ENCODE measurements around the gene MFSD6.

MFSD6 gene

DNA sequence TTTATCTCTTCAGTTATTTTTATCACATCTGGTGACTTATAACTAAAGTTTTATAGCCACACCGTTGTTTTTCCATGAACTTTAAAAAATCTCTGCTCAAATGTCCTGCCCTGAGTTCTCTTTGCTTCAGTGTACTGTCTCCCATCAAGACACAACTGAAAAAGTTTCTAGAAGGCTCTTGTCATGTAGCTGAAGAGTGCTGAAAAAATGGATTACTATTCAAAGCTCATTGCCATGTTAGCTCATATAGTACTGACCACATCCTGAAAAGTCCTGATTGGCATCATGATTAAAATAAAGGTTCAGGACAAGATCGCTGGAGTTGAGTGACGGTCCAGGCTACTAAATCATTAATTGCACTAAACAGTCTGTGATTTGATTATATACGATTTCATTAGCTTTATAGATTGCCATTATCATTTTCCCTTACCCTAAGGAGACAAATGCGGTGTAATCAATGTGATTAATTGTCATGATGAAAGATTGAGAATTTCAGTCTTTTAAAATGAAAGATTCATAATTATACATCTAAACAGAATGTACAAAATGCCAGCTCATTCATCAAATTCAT is 62.2 kb downstream of the MFSD6 start:
- TF ChIP-seq TAF1 (IDR thresholded peaks at IDR 0.05; ENCODE audit: low read depth) (no peak), CEBPB (IDR thresholded peaks at IDR 0.05) (no peak), YY1 (IDR thresholded peaks at IDR 0.05; ENCODE audit: low read depth) (no peak), CREB1 (IDR thresholded peaks at IDR 0.05; ENCODE audit: low read depth) (no peak), RAD21 (IDR thresholded peaks at IDR 0.05; ENCODE audit: low read depth) (no peak), EGR1 (IDR thresholded peaks at IDR 0.05) (no peak), NFIC (IDR thresholded peaks at IDR 0.05) (no peak)
- TF ChIP-seq, protein P1, sequence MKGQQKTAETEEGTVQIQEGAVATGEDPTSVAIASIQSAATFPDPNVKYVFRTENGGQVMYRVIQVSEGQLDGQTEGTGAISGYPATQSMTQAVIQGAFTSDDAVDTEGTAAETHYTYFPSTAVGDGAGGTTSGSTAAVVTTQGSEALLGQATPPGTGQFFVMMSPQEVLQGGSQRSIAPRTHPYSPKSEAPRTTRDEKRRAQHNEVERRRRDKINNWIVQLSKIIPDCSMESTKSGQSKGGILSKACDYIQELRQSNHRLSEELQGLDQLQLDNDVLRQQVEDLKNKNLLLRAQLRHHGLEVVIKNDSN (IDR thresholded peaks at IDR 0.05) = no peak
- TF ChIP-seq, protein P2, sequence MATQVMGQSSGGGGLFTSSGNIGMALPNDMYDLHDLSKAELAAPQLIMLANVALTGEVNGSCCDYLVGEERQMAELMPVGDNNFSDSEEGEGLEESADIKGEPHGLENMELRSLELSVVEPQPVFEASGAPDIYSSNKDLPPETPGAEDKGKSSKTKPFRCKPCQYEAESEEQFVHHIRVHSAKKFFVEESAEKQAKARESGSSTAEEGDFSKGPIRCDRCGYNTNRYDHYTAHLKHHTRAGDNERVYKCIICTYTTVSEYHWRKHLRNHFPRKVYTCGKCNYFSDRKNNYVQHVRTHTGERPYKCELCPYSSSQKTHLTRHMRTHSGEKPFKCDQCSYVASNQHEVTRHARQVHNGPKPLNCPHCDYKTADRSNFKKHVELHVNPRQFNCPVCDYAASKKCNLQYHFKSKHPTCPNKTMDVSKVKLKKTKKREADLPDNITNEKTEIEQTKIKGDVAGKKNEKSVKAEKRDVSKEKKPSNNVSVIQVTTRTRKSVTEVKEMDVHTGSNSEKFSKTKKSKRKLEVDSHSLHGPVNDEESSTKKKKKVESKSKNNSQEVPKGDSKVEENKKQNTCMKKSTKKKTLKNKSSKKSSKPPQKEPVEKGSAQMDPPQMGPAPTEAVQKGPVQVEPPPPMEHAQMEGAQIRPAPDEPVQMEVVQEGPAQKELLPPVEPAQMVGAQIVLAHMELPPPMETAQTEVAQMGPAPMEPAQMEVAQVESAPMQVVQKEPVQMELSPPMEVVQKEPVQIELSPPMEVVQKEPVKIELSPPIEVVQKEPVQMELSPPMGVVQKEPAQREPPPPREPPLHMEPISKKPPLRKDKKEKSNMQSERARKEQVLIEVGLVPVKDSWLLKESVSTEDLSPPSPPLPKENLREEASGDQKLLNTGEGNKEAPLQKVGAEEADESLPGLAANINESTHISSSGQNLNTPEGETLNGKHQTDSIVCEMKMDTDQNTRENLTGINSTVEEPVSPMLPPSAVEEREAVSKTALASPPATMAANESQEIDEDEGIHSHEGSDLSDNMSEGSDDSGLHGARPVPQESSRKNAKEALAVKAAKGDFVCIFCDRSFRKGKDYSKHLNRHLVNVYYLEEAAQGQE (IDR thresholded peaks at IDR 0.05; ENCODE audit: low read depth) = no peak

DNA sequence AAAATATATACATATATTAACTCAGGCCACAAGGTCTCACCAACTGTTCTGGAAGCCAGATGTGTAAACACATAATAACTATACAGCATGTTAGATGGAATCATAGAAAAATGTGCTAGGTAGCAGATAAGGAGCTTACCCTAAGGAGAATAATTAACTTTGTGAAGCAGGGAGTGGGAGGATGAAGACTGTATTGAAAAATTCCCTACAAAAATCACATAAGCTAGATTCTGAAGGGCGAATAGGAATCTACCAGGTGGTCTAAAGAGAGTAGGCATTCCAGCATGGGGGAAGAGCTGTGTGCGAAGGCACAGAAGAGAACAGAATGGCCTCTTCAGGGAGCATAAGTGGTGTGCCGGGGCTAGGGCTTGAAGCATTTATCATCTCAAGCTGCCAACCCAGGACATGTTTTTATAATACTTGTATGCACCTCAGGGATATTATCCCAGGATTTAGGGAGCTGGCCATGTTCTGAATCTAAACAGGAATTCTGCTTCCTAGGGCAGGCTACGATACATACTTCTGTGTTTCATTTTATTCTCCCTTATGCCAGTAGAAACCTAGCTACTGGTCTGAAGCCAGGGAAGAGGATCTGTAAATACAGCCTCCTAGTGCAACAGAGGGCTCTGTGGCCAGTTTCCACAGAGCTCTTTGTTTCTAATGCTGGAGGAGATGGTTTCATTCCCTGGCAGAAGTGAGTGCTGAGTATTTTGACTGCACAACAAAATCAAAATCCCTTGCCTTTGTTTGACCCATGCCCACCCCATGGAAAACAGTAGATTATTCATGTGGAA is 69.7 kb downstream of the MFSD6 start:
- TF ChIP-seq, protein P3, sequence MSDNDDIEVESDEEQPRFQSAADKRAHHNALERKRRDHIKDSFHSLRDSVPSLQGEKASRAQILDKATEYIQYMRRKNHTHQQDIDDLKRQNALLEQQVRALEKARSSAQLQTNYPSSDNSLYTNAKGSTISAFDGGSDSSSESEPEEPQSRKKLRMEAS (IDR thresholded peaks at IDR 0.05) = no peak
- no peak for TF ChIP-seq YY1 (IDR thresholded peaks at IDR 0.05; ENCODE audit: low read depth)
- TF ChIP-seq NFIC (IDR thresholded peaks at IDR 0.05) = no peak
- TF ChIP-seq CEBPB (IDR thresholded peaks at IDR 0.05) = no peak
- no peak for TF ChIP-seq TCF12 (IDR thresholded peaks at IDR 0.05; ENCODE audit: low read depth)
- no peak for TF ChIP-seq EP300 (IDR thresholded peaks at IDR 0.05; ENCODE audit: borderline replicate concordance)
- TF ChIP-seq, protein P1 (IDR thresholded peaks at IDR 0.05) = no peak
- TF ChIP-seq CREB1 (IDR thresholded peaks at IDR 0.05; ENCODE audit: low read depth) = no peak
- TF ChIP-seq, protein P2 (IDR thresholded peaks at IDR 0.05; ENCODE audit: low read depth) = no peak
- no peak for TF ChIP-seq RAD21 (IDR thresholded peaks at IDR 0.05; ENCODE audit: low read depth)
- no peak for TF ChIP-seq ZBTB7A (IDR thresholded peaks at IDR 0.05; ENCODE audit: low read depth)
- no peak for TF ChIP-seq EGR1 (IDR thresholded peaks at IDR 0.05)
- TF ChIP-seq FOXM1 (IDR thresholded peaks at IDR 0.05; ENCODE audit: borderline replicate concordance, low read depth) = no peak
- TF ChIP-seq TAF1 (IDR thresholded peaks at IDR 0.05; ENCODE audit: low read depth) = no peak
- TF ChIP-seq TEAD4 (IDR thresholded peaks at IDR 0.05) = no peak

DNA sequence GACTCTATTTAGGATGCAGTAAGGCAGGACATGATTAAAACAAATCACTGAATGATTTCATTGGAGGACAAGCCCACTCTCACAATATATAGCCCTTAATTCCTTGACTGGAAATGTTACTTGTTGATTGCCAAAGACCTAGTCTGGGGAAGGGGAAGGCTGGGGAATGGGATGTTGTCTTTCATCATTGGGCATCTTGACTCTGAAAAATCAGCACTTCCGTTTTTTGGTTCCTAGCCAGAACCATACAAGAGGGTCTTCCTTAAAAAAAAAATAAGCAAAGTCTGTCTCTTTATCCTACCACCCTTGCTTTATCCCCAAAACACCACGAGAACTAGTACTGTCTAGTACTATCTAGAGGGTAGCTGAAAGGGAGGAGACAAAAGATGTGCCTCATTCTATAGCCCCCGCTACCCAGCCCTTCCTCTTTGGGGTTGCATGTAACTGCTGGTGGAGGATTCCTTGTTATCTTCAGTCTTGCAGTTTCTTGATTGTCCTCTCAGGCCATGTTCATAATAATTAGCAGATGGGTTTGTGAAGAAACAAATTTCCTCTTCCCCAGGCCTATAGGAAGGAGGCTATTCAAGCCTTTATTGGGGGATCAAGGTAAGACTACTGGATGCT is 70.5 kb downstream of the MFSD6 start:
- TF ChIP-seq, protein P1 (IDR thresholded peaks at IDR 0.05) = no peak
- TF ChIP-seq RAD21 (IDR thresholded peaks at IDR 0.05; ENCODE audit: low read depth) (no peak), NFIC (IDR thresholded peaks at IDR 0.05) (no peak), CREB1 (IDR thresholded peaks at IDR 0.05; ENCODE audit: low read depth) (no peak), YY1 (IDR thresholded peaks at IDR 0.05; ENCODE audit: low read depth) (no peak), TCF12 (IDR thresholded peaks at IDR 0.05; ENCODE audit: low read depth) (no peak), ZBTB7A (IDR thresholded peaks at IDR 0.05; ENCODE audit: low read depth) (no peak), FOXM1 (IDR thresholded peaks at IDR 0.05; ENCODE audit: borderline replicate concordance, low read depth) (no peak), EP300 (IDR thresholded peaks at IDR 0.05; ENCODE audit: borderline replicate concordance) (no peak), CEBPB (IDR thresholded peaks at IDR 0.05) (no peak), EGR1 (IDR thresholded peaks at IDR 0.05) (no peak), TAF1 (IDR thresholded peaks at IDR 0.05; ENCODE audit: low read depth) (no peak), TEAD4 (IDR thresholded peaks at IDR 0.05) (no peak)
- TF ChIP-seq, protein P2 (IDR thresholded peaks at IDR 0.05; ENCODE audit: low read depth) = no peak
- TF ChIP-seq, protein P3 (IDR thresholded peaks at IDR 0.05) = no peak

All from Ishikawa (cell line).